Esophagus (tissue), 2 donors: ENCODE data around the gene TAOK2. TPM values are rescaled to one million over a fixed set of nuclear protein-coding genes. Genes with fewer than 3 reads are reported as not detected.
"Not testable (repeated sequence)": the region's sequence is repeated elsewhere in the genome, so short reads cannot be mapped to it uniquely, and the experiment has no call there.

Experiments used
- H3K27ac ChIP-seq, 2 donors: one replicate each; pipeline ENCODE4 v1.5.1; 2013; ENCODE audit warnings: low read depth in 2 of 2, mild to moderate bottlenecking in 2 of 2, inconsistent platforms in 1 of 2, low read length in 1 of 2, moderate library complexity in 1 of 2
- H3K27me3 ChIP-seq, 2 donors: one replicate each; pipeline ENCODE4 v1.6.1; 2013; ENCODE audit warnings: low read length in 2 of 2, control low read depth in 1 of 2, mild to moderate bottlenecking in 1 of 2; ENCODE audit not compliant: insufficient read depth in 2 of 2, control insufficient read depth in 1 of 2
- H3K36me3 ChIP-seq, 2 donors: one replicate each; pipeline ENCODE4 v1.6.1; 2013; ENCODE audit warnings: low read length in 1 of 2; ENCODE audit not compliant: control insufficient read depth in 2 of 2, insufficient read depth in 2 of 2
- H3K4me1 ChIP-seq, 2 donors: one replicate each; pipeline ENCODE4 v1.6.1; 2013; ENCODE audit warnings: low read length in 1 of 2; ENCODE audit not compliant: control insufficient read depth in 2 of 2, insufficient read depth in 2 of 2
- H3K4me3 ChIP-seq, 2 donors: one replicate each; pipeline ENCODE4 v1.5.1; 2013; ENCODE audit warnings: low read length in 2 of 2, mild to moderate bottlenecking in 2 of 2, low read depth in 1 of 2, moderate library complexity in 1 of 2
- H3K9me3 ChIP-seq, 2 donors: one replicate each; pipeline ENCODE4 v1.6.1; 2013; ENCODE audit warnings: mild to moderate bottlenecking in 2 of 2, low read depth in 1 of 2, low read length in 1 of 2, moderate library complexity in 1 of 2; ENCODE audit not compliant: control insufficient read depth in 2 of 2, insufficient read depth in 1 of 2
- WGBS, 2 donors: extraction: QIAGEN DNeasy Blood & Tissue Kit; methylation state at CpG; one replicate each; pipeline ENCODE4 v1.1.7; 2013; 5-methylcytosine and 5-hydroxymethylcytosine counted together
- polyA plus RNA-seq, 2 donors: library from polyadenylated mRNA; stranded (reverse); fragments of 200-250 nt; gene quantifications; one replicate each; pipeline ENCODE4 v1.2.3, GENCODE V29; 2013
- donor health status: healthy with polysubstance abuse.
- donor health status: Bipolar disorder and iron deficiency.

The TAOK2 gene
- polyA plus RNA-seq, 2 donors: 15.6 to 30.2 TPM

GRCh38 chr16:30017937-30018336 is 44.3 kb downstream of the TAOK2 start:
- not testable (repeated sequence) for H3K27me3 ChIP-seq, H3K36me3 ChIP-seq, H3K4me1 ChIP-seq, H3K27ac ChIP-seq, H3K4me3 ChIP-seq, H3K9me3 ChIP-seq
- 82 to 88% methylated on average over 3 to 4 of the region's 4 CpGs for WGBS, 2 donors

- H3K36me3 ChIP-seq: no peaks in the 10 kb centered on the region
- no peak overlapping the region for H3K27ac ChIP-seq
- H3K4me3 ChIP-seq: no peak overlapping the region
- WGBS, 2 donors: 54% methylated on average over 4 of the region's 4 CpGs
- no peaks in the 10 kb centered on the region for H3K9me3 ChIP-seq
- H3K4me1 ChIP-seq: peaks cover 0 to 7% of the 10 kb centered on the region in 2 donors
- no peaks in the 10 kb centered on the region for H3K27me3 ChIP-seq
These were observed 45.1 kb downstream of the TAOK2 start for GRCh38 chr16:30018731-30019158.

GRCh38 chr16:30022887-30023286 is 49.2 kb downstream of the TAOK2 start, which contains the start of gene C16orf92:
C16orf92 (plus strand) TSS chr16:30023198; CDS start chr16:30023341, 143 bp downstream.
- WGBS, 2 donors: 80 to 86% methylated on average over 6 of the region's 6 CpGs

GRCh38 chr16:30023586-30023985 is 49.9 kb downstream of the TAOK2 start:
- Histone ChIP-seq H3K4me1 (peaks cover 0 to 7% of the 10 kb centered on the region in 2 donors), H3K9me3 (no peaks in the 10 kb centered on the region), H3K27ac (no peak overlapping the region), H3K4me3 (no peak overlapping the region), H3K27me3 (peaks cover 0 to 5% of the 10 kb centered on the region in 2 donors), H3K36me3 (no peaks in the 10 kb centered on the region)
- 82 to 84% methylated on average over 11 of the region's 11 CpGs for WGBS, 2 donors

More at GRCh38 chr16:30022887-30023286, 49.2 kb downstream of the TAOK2 start, which contains the start of gene C16orf92:
- Histone ChIP-seq H3K36me3 (no peaks in the 10 kb centered on the region), H3K9me3 (no peaks in the 10 kb centered on the region), H3K4me1 (peaks cover 0 to 7% of the 10 kb centered on the region in 2 donors), H3K27ac (no peak within 1 kb of the TSS), H3K4me3 (no peak within 1 kb of the TSS), H3K27me3 (peaks cover 0 to 5% of the 10 kb centered on the region in 2 donors)

- no peak overlapping the region for H3K27ac ChIP-seq
- H3K9me3 ChIP-seq: no peaks in the 10 kb centered on the region
- no peaks in the 10 kb centered on the region for H3K36me3 ChIP-seq
- peaks cover 0 to 5% of the 10 kb centered on the region in 2 donors for H3K27me3 ChIP-seq
- H3K4me1 ChIP-seq: peaks cover 0 to 9% of the 10 kb centered on the region in 2 donors
- no peak overlapping the region for H3K4me3 ChIP-seq
- 65 to 74% methylated on average over 16 of the region's 16 CpGs for WGBS, 2 donors
These were observed 50.8 kb downstream of the TAOK2 start for GRCh38 chr16:30024451-30024850.

GRCh38 chr16:30025156-30025555 is 51.5 kb downstream of the TAOK2 start:
- H3K9me3 ChIP-seq: no peaks in the 10 kb centered on the region
- H3K36me3 ChIP-seq: no peaks in the 10 kb centered on the region
- H3K4me1 ChIP-seq: peaks cover 0 to 9% of the 10 kb centered on the region in 2 donors
- 65 to 68% methylated on average over 19 to 20 of the region's 20 CpGs for WGBS, 2 donors
- no peak overlapping the region for H3K4me3 ChIP-seq
- H3K27me3 ChIP-seq: peaks cover 0 to 11% of the 10 kb centered on the region in 2 donors
- no peak overlapping the region for H3K27ac ChIP-seq

- Histone ChIP-seq H3K27ac (no peak overlapping the region), H3K4me3 (no peak overlapping the region), H3K9me3 (no peaks in the 10 kb centered on the region), H3K4me1 (peaks cover 0 to 9% of the 10 kb centered on the region in 2 donors), H3K36me3 (no peaks in the 10 kb centered on the region), H3K27me3 (peaks cover 0 to 15% of the 10 kb centered on the region in 2 donors)
- WGBS, 2 donors: 58 to 69% methylated on average over 7 of the region's 7 CpGs
These were observed 51.9 kb downstream of the TAOK2 start for GRCh38 chr16:30025574-30025973.

- Histone ChIP-seq H3K27ac (no peak overlapping the region), H3K4me1 (peaks cover 0 to 4% of the 10 kb centered on the region in 2 donors), H3K27me3 (peaks cover 0 to 20% of the 10 kb centered on the region in 2 donors), H3K9me3 (no peaks in the 10 kb centered on the region), H3K4me3 (no peak overlapping the region), H3K36me3 (no peaks in the 10 kb centered on the region)
- 87 to 88% methylated on average over 18 of the region's 18 CpGs for WGBS, 2 donors
These were observed 52.8 kb downstream of the TAOK2 start for GRCh38 chr16:30026449-30026848.

GRCh38 chr16:30027588-30028437 is 54.1 kb downstream of the TAOK2 start:
- Histone ChIP-seq H3K27ac (no peak overlapping the region), H3K4me1 (peaks cover 0 to 2% of the 10 kb centered on the region in 2 donors), H3K4me3 (no peak overlapping the region), H3K36me3 (no peaks in the 10 kb centered on the region), H3K9me3 (no peaks in the 10 kb centered on the region), H3K27me3 (peaks cover 0 to 22% of the 10 kb centered on the region in 2 donors)
- WGBS, 2 donors: 40 to 42% methylated on average over 12 to 13 of the region's 13 CpGs
